ENCODE results near the gene TMEM220.

DNA sequence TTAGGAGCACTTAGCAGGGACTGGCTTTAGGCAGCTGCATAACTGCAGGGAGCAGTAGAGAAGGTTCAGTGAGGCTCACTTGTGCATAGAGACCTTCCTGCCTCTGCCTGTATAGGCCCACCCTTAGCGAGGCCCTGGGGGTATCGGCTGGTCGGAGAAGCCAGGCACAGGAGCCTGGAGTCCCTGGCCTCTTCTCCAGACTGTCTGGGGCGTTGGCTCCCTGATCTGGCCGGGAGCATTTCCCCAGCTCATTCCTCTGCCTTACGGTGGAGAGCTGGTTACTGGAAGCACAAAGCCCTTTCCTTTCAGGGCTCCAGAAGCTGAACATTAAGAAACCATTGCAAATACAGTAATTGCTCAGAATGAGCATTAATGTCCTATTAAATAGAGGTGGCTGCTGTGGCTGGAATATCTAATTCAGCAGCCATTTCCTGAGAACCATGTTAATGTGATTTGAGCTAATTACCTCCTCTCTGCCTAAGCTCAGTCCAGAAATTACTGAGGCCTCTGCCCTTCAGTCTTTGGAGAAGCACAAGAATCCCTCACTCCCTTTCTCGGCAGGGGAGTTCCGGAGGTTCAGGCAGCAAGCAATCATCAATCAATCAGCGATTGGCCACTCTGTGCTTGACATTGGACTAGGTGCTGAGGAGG lies 18.8 kb upstream of the TMEM220 start:
- TF ChIP-seq POLR2A (IDR thresholded peaks at IDR 0.05; ENCODE audit: low read length) (no peak), GATA1 (IDR thresholded peaks at IDR 0.05; ENCODE audit: low read depth, low read length) (no peak)

Measured in erythroblast (primary cell).